ENCODE results near the gene TMEM190.

GRCh38 chr19:55370305-55370988, 6.2 kb upstream of the TMEM190 start, which contains the start of gene IL11:
- TF ChIP-seq CTCF (IDR thresholded peaks at IDR 0.05; ENCODE audit: low read depth, low read length) (no peak), MYC (IDR thresholded peaks at IDR 0.05; ENCODE audit: low read depth, low read length) (no peak), POLR2A (IDR thresholded peaks at IDR 0.05; ENCODE audit: extremely low read depth, insufficient read length) (no peak)
